ENCODE measurements around the gene AOPEP.

Gene AOPEP

DNA sequence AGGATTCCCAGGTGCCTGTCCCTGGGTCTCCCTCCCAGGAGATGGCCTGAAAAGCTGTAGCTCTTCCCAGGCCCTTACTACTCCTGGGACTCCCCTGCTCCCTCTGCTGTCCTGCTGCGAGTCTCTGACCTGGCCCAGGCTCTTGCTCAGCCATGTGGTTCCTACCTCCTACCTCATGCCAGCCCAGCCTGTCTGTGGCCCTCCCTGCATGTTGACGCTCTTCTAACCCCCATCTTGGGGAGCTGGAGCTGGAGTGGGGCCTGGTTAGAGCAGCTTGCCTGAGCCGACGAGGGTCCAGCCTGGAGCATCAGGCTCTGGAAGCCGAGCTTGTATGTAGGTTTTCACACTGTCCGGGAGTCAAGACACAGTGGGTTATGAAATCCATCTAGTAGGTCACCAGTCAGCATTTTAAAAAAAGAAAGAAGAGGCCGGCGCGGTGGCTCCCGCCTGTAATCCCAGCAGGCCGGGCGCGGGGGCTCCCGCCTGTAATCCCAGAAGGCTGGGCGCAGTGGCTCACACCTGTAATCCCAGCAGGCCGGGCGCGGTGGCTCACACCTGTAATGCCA, 346.6 kb downstream of the AOPEP start:
- no peak overlapping the region for H3K4me3 ChIP-seq (ENCODE audit: low read depth, low read length)
- peak; percentile 32; the same call in 1 of the 2 replicates for TF ChIP-seq CTCF (IDR thresholded peaks at IDR 0.05; ENCODE audit: low read depth, low read length)

DNA sequence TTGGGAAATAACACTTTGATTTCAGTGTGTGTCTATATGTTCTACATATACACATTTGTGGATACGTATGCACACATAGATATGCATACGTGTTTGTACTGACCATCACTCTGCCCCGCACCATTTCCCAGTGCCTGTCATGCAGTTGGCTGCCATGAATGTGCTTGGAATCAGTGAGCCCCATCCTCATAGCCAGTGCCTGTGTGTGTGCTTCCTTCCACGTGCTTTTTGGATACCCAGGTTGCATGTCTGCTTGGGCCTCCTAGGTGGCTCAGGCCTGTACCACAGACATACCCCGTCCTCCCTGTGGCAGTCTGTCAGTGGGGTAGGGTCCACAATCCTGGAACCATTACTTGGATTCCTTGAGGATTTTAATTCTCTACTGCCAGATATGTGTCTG, 347.4 kb downstream of the AOPEP start:
- no peak for TF ChIP-seq CTCF (IDR thresholded peaks at IDR 0.05; ENCODE audit: low read depth, low read length)
- H3K4me3 ChIP-seq (ENCODE audit: low read depth, low read length) = no peak overlapping the region

DNA sequence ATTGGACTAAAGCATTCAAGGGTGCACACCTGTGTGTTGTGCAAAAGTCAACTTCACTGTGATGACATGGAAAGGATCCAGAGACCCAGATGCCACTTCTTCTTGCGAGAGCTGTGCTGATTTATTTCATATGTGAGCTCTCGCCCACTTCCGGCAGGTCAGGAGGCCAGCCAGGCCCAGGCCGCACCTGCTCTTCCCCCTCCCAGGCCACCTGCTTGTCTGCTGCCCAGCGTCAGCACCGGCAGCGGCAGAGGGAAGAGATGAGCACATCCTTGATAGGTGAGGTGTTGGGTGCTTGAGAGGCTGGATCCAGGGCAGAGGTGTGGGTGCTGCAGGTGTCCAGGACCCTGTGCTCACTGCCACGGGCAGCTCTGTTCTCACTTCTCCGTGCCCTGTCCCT, 348.1 kb downstream of the AOPEP start:
- TF ChIP-seq CTCF (IDR thresholded peaks at IDR 0.05; ENCODE audit: low read depth, low read length) = no peak

GRCh38 chr9:95075700-95076099, 349.2 kb downstream of the AOPEP start:
- no peak for TF ChIP-seq CTCF (IDR thresholded peaks at IDR 0.05; ENCODE audit: low read depth, low read length)
- no peak overlapping the region for H3K4me3 ChIP-seq (ENCODE audit: low read depth, low read length)

More for the DNA sequence above, 348.1 kb downstream of the AOPEP start:
- no peak overlapping the region for H3K4me3 ChIP-seq (ENCODE audit: low read depth, low read length)

- no peak for TF ChIP-seq CTCF (IDR thresholded peaks at IDR 0.05; ENCODE audit: low read depth, low read length)
- H3K4me3 ChIP-seq (ENCODE audit: low read depth, low read length) = no peak overlapping the region
These were observed 350.2 kb downstream of the AOPEP start for GRCh38 chr9:95076696-95077052.

GRCh38 chr9:95077053-95077765, 350.7 kb downstream of the AOPEP start:
- no peak overlapping the region for H3K4me3 ChIP-seq (ENCODE audit: low read depth, low read length)
- TF ChIP-seq CTCF (IDR thresholded peaks at IDR 0.05; ENCODE audit: low read depth, low read length) = no peak

- TF ChIP-seq CTCF (IDR thresholded peaks at IDR 0.05; ENCODE audit: low read depth, low read length) = no peak
These were observed 351.4 kb downstream of the AOPEP start for GRCh38 chr9:95077766-95078370.

More at GRCh38 chr9:95077766-95078370, 351.4 kb downstream of the AOPEP start:
- no peak overlapping the region for H3K4me3 ChIP-seq (ENCODE audit: low read depth, low read length)

All from WI38 (cell line).